ENCODE results near the gene PITX3. TPM values are rescaled to one million over a fixed set of nuclear protein-coding genes. Genes with fewer than 3 reads are reported as not detected.

Gene PITX3
- 0.22 to 0.46 TPM (median 0.27 TPM) in 5 replicates for total RNA-seq (2022; extraction: Qiagen RNA extraction; ENCODE audit: low read depth)

DNA sequence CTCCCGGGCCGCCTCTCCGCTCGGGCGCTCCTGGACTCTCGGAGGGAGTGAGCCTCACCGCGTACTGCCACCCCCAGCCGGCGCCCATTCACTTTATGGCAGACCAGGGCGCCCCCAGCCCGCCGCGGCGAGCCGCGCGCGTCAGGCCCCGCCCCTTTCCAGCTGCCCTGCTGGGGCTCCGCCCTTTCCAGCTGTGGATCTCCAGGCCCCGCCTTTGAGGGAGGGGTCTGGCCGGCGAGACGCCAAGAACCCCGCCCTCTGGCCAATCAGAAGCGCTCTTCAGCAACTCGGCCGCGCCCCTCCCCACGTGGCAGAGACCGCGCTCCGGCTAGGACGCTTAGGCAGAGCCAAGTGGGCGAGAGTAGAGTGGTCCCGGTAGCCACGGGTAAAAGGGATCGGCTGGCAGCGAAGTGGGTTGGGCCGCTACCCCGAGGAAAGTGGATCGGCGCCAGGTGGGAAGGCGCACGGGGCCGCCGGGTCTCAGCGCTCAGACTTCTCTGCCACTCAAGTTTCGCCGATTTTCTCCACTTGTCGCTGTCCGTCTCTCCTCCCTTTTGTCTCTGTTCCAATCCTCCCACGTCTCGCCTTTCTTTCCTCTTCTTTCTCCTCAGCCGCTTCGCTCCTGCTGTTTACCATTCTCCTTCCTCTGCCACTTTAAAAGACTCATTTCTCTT lies at the start of gene PITX3:
PITX3 (minus strand) TSS at position 69 of the 674 bp plus-strand sequence. CDS start 9,432 bp downstream, outside the sequence.

GRCh38 chr10:102245082-102245931 lies 4.0 kb upstream of the PITX3 start, which contains the start of gene GBF1:
Gene GBF1 (plus strand): TSS chr10:102245532. CDS start chr10:102258939, 13,407 bp downstream.

DNA sequence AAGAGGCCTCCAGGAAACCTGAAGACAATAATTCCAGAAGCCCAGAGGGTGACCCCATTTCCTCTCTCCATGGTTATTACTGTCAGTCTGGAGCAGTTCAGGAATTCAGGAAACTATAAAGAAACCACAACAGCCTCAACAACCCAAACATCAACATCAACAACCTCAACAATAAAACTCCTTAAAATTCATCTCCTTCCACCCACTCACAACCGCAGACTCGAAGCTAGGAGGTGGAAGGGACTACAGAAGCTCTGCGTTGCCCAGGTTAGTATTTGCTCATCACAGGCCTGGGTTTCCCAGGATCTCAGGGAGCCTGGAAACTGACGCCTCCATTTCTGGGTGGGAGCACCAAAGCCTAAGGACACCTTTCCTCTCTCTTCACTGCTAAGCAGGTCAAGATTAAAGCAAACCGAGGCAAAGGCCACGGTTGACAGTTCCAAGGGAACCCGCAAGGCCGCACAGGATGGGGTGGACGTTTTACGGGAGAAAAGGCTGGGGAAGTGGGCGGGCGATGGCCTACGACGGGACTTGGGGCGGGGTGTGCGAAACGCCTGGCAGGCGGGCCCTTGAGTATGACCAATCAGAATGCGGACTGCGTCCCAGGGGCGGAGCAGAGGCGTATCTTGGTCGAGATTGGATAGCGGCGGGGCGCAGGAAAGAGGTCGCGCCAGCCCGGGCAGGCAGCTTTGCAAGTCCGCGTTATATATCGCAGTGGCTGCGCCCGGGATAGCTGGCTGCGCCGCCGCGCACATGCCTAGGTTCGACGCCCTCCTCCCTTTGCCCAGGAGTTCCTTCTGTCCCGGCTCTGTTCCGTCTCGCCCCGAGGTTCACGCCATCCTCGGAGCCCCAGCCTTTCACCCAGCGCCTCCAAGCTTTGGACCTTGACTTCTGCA lies 15.4 kb downstream of the PITX3 start, which contains the start of gene ELOVL3:
ELOVL3 (plus strand) TSS at position 654 of the 896 bp plus-strand sequence. CDS start 250 bp downstream, outside the sequence.

Other genes with a start within 250 kb of the PITX3 start
- 11.4 to 12.6 TPM (median 12.1 TPM) in 5 replicates for gene ARMH3, start 185.3 kb downstream of the PITX3 start, total RNA-seq (2022; extraction: Qiagen RNA extraction; ENCODE audit: low read depth)
- 23.6 to 38.2 TPM (median 33.1 TPM) in 5 replicates for gene HPS6, start 176.2 kb downstream of the PITX3 start, total RNA-seq (2022; extraction: Qiagen RNA extraction; ENCODE audit: low read depth)
- gene LDB1, start 121.1 kb downstream of the PITX3 start, total RNA-seq (2022; extraction: Qiagen RNA extraction; ENCODE audit: low read depth): 33.6 to 41.5 TPM (median 39.4 TPM) in 5 replicates
- 51.5 to 65.6 TPM (median 59.4 TPM) in 5 replicates for gene PPRC1, start 108.5 kb downstream of the PITX3 start, total RNA-seq (2022; extraction: Qiagen RNA extraction; ENCODE audit: low read depth)
- 180 to 198 TPM (median 191 TPM) in 5 replicates for gene NOLC1, start 89.1 kb downstream of the PITX3 start, total RNA-seq (2022; extraction: Qiagen RNA extraction; ENCODE audit: low read depth)
- gene ELOVL3, start 15.2 kb downstream of the PITX3 start, total RNA-seq (2022; extraction: Qiagen RNA extraction; ENCODE audit: low read depth): 0.21 to 0.50 TPM (median 0.37 TPM) in 5 replicates
- gene GBF1, start 4.0 kb upstream of the PITX3 start, total RNA-seq (2022; extraction: Qiagen RNA extraction; ENCODE audit: low read depth): 23.5 to 28.7 TPM (median 26.8 TPM) in 5 replicates
- gene NFKB2, start 154.2 kb upstream of the PITX3 start, total RNA-seq (2022; extraction: Qiagen RNA extraction; ENCODE audit: low read depth): 77.0 to 127 TPM (median 98.1 TPM) in 5 replicates
- 0.24 to 0.91 TPM (median 0.30 TPM) in 5 replicates for gene PSD, start 177.3 kb upstream of the PITX3 start, total RNA-seq (2022; extraction: Qiagen RNA extraction; ENCODE audit: low read depth)
- gene FBXL15, start 179.3 kb upstream of the PITX3 start, total RNA-seq (2022; extraction: Qiagen RNA extraction; ENCODE audit: low read depth): 6.5 to 11.3 TPM (median 8.2 TPM) in 5 replicates
- 62.5 to 70.8 TPM (median 63.1 TPM) in 5 replicates for gene CUEDC2, start 191.1 kb upstream of the PITX3 start, total RNA-seq (2022; extraction: Qiagen RNA extraction; ENCODE audit: low read depth)
- gene C10orf95, start 210.0 kb upstream of the PITX3 start, total RNA-seq (2022; extraction: Qiagen RNA extraction; ENCODE audit: low read depth): 0.08 to 0.34 TPM (median 0.11 TPM) in 5 replicates

All from A549 treated with CpdA at 1 μM for 4 hours (cell line).